ENCODE results near the gene ARNT2.
"Not testable (repeated sequence)": the region's sequence is repeated elsewhere in the genome, so short reads cannot be mapped to it uniquely, and the experiment has no call there.

The ARNT2 gene

GRCh38 chr15:80508783-80509182 is 104.6 kb downstream of the ARNT2 start:
- no peaks in the 10 kb centered on the region for H3K27me3 ChIP-seq
- peaks cover 0 to 27% (median 7%) of the 10 kb centered on the region in 11 experiments; a peak in 8 of 22 replicates for H3K36me3 ChIP-seq
- no peak overlapping the region for H3K4me3 ChIP-seq
- TF ChIP-seq Cebpa-rat (IDR thresholded peaks at IDR 0.05): no peak
- H4K20me1 ChIP-seq: no peaks in the 10 kb centered on the region
- no peak overlapping the region for H3K27ac ChIP-seq
- H3K9me3 ChIP-seq (replicated peaks in 1 of 11): peaks cover 0 to 27% (median 8%) of the 10 kb centered on the region in 11 experiments; a peak in 13 of 22 replicates
- H3K9ac ChIP-seq: no peak overlapping the region
- H3K4me1 ChIP-seq: peaks cover 7 to 38% (median 15%) of the 10 kb centered on the region in 10 experiments
- no peak overlapping the region for H3K4me2 ChIP-seq

DNA sequence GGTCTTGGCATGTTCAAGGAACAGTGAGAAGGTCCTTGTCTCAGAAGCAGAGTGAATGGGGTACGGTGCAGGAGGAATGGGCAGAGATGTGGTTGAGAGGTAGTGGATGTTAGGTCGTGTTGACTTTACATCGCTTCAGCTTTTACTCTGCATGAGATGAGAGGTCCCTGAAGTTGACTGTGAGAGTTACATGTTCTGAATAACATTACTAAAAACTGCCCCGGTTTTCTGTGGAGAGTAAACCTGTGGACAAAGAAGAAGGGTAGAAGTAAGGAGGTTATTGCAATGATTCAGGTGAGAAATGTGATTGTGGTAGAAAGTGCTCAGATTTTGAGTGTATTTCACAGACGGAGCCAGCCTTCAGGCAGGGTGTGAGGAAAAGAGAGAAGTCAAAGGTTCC is 105.6 kb downstream of the ARNT2 start:
- Histone ChIP-seq H3K9me3 (replicated peaks in 1 of 11) (peaks cover 0 to 23% (median 5%) of the 10 kb centered on the region in 11 experiments; a peak in 13 of 22 replicates), H4K20me1 (no peaks in the 10 kb centered on the region), H3K4me3 (no peak overlapping the region), H3K27me3 (no peaks in the 10 kb centered on the region), H3K4me2 (0 out of 22 replicates have a peak overlapping the region, but pooled peaks of 2 of the 11 experiments have one; percentile 0 to 6), H3K36me3 (peaks cover 0 to 24% (median 7%) of the 10 kb centered on the region in 11 experiments; a peak in 10 of 22 replicates), H3K27ac (0 out of 22 replicates have a peak overlapping the region, but pooled peaks of 1 of the 11 experiments have one; percentile 6), H3K9ac (no peak overlapping the region), H3K4me1 (peaks cover 16 to 49% (median 26%) of the 10 kb centered on the region in 10 experiments)
- TF ChIP-seq Cebpa-rat (IDR thresholded peaks at IDR 0.05): no peak

DNA sequence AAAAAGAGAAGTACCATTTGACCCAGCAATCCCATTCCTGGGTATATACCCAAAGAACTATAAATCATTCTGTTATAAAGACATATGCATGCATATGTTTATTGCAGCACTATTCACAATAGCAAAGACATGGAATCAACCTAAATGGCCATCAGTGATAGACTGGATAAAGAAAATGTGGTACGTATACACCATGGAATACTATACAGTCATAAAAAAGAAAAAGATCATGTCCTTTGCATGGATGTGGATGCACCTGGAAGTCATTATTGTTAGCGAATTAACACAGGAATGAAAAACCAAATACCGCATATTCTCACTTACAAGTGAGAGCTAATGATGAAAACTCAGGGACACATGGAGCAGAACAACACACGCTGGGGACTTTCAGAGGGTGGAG is 106.8 kb downstream of the ARNT2 start:
- H3K9ac ChIP-seq, H3K4me3 ChIP-seq, H3K4me2 ChIP-seq, H3K27me3 ChIP-seq, H4K20me1 ChIP-seq, H3K27ac ChIP-seq: not testable (repeated sequence)
- peaks cover 0 to 22% (median 8%) of the 10 kb centered on the region in 11 experiments; a peak in 10 of 22 replicates for H3K36me3 ChIP-seq
- H3K9me3 ChIP-seq (replicated peaks in 1 of 11): peaks cover 2 to 19% (median 5%) of the 10 kb centered on the region in 11 experiments; a peak in 18 of 22 replicates
- peaks cover 16 to 59% (median 28%) of the 10 kb centered on the region in 10 experiments for H3K4me1 ChIP-seq

- Histone ChIP-seq H3K36me3 (peaks cover 0 to 35% (median 8%) of the 10 kb centered on the region in 11 experiments; a peak in 11 of 22 replicates), H3K9ac (peak overlapping the region in 6 of 11 experiments; percentile 3 to 64 (median 57); a peak in 6 of 22 replicates), H3K4me1 (peaks cover 16 to 47% (median 28%) of the 10 kb centered on the region in 10 experiments), H3K4me3 (no peak overlapping the region), H3K9me3 (replicated peaks in 1 of 11) (peaks cover 9 to 30% (median 17%) of the 10 kb centered on the region in 11 experiments; a peak in 20 of 22 replicates), H4K20me1 (no peaks in the 10 kb centered on the region), H3K27ac (peak overlapping the region in 10 of 11 experiments; percentile 31 to 81 (median 74); a peak in 20 of 22 replicates), H3K4me2 (peak overlapping the region; percentile 51 to 86 (median 67); a peak in 21 of 22 replicates), H3K27me3 (no peaks in the 10 kb centered on the region)
- TF ChIP-seq Cebpa-rat (IDR thresholded peaks at IDR 0.05): no peak
Measured at GRCh38 chr15:80512726-80513660, 108.8 kb downstream of the ARNT2 start.

DNA sequence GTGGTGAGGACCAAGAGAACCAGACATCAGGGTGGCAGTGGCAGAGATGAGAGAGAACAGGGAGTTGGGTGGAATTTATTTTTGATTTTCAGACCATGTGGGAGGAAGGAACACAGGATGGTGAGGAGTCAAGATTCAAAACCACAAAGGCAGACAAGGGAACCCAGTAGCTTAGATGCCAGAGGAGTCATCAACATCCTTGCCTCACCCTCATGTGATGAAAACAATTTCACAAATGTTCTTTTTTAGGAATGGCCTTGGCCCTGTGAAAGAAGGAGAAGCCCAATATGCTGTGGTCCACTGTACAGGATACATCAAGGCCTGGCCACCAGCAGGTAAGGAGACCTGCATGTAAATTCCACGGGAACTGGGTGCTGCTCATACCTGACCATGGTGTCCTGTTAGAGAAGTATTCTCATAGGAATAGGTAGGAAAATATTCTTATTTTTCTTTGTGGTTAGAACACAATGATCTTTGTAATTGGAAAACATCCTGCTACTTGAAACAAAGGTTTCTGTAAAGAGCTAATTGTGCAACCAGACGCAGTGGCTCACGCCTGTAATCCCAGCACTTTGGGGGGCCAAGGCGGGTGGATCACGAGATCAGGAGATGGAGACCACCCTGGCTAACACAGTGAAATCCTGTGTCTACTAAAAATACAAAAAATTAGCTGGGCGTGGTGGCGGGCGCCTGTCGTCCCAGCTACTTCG is 110.0 kb downstream of the ARNT2 start:
- Histone ChIP-seq H3K4me3 (peak overlapping the region in 3 of 10 experiments; percentile 13 to 39 (median 33); a peak in 4 of 20 replicates), H3K27ac (peak overlapping the region; percentile 18 to 81 (median 73); a peak in 21 of 22 replicates)

DNA sequence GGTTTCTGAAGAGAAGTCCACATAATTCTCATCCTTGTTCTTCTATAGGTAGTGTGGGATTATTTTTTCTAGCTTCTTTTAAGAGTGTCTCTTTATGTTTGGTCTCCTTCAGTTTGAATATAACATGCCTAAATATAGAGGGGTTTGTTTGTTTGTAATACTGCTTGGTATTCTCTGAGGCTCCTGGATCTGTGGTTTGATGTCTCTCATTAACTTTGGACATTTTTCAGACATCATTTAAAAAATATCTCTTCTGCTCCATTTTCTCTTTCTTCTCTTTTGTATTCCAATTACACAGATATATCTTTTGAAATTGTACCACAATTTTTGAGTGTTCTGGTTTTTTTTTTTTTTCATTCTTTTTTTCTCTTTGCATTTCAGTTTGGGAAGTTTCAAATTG is 113.1 kb downstream of the ARNT2 start:
- no peak overlapping the region for H3K4me3 ChIP-seq
- H3K27ac ChIP-seq: no peak overlapping the region
- TF ChIP-seq Cebpa-rat (IDR thresholded peaks at IDR 0.05): no peak
- H3K4me2 ChIP-seq: no peak overlapping the region
- H3K27me3 ChIP-seq: no peaks in the 10 kb centered on the region
- H3K36me3 ChIP-seq: peaks cover 0 to 32% (median 3%) of the 10 kb centered on the region in 11 experiments; a peak in 6 of 22 replicates
- peaks cover 9 to 30% (median 16%) of the 10 kb centered on the region in 11 experiments; a peak in 20 of 22 replicates for H3K9me3 ChIP-seq (replicated peaks in 1 of 11)
- H3K4me1 ChIP-seq: peaks cover 16 to 39% (median 27%) of the 10 kb centered on the region in 10 experiments
- no peak overlapping the region for H3K9ac ChIP-seq
- H4K20me1 ChIP-seq: no peaks in the 10 kb centered on the region

More for the DNA sequence above, 110.0 kb downstream of the ARNT2 start:
- Histone ChIP-seq H3K27me3 (no peaks in the 10 kb centered on the region), H3K9ac (peak overlapping the region in 9 of 11 experiments; percentile 43 to 64 (median 56); a peak in 16 of 22 replicates), H4K20me1 (no peaks in the 10 kb centered on the region), H3K36me3 (peaks cover 0 to 33% (median 5%) of the 10 kb centered on the region in 11 experiments; a peak in 7 of 22 replicates), H3K9me3 (replicated peaks in 1 of 11) (peaks cover 9 to 35% (median 17%) of the 10 kb centered on the region in 11 experiments; a peak in 20 of 22 replicates), H3K4me1 (peaks cover 16 to 47% (median 28%) of the 10 kb centered on the region in 10 experiments), H3K4me2 (peak overlapping the region; percentile 51 to 86 (median 67))
- peak in 1 of 11 experiments; percentile 15; a peak in 1 of 22 replicates for TF ChIP-seq Cebpa-rat (IDR thresholded peaks at IDR 0.05)

DNA sequence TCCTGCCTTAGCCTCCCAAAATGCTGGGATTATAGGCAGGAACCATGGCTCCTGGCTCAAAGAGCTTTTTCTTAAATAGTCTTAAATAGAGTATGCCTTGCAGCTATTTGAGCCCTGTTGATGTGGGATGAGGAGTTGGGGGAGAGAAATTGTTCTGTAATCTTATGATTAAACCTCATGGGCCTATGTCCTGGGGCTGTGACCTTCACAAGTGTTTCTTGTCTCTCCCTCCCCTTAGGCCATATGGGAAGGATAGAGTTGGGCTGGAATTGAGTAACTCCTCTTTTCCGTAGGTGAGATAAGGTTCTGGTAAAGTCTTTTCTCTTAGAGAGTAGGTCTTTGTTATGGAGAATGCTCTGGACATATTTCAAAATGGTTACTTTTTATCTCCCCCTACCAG is 114.3 kb downstream of the ARNT2 start:
- Histone ChIP-seq H4K20me1 (no peaks in the 10 kb centered on the region), H3K4me2 (peak overlapping the region in 1 of 11 experiments; percentile 18; a peak in 1 of 22 replicates), H3K4me3 (no peak overlapping the region), H3K4me1 (peaks cover 12 to 27% (median 15%) of the 10 kb centered on the region in 10 experiments), H3K9me3 (replicated peaks in 1 of 11) (peaks cover 9 to 30% (median 16%) of the 10 kb centered on the region in 11 experiments; a peak in 20 of 22 replicates), H3K36me3 (peaks cover 0 to 40% (median 3%) of the 10 kb centered on the region in 11 experiments; a peak in 6 of 22 replicates), H3K9ac (no peak overlapping the region), H3K27ac (no peak overlapping the region), H3K27me3 (no peaks in the 10 kb centered on the region)
- no peak for TF ChIP-seq Cebpa-rat (IDR thresholded peaks at IDR 0.05)

DNA sequence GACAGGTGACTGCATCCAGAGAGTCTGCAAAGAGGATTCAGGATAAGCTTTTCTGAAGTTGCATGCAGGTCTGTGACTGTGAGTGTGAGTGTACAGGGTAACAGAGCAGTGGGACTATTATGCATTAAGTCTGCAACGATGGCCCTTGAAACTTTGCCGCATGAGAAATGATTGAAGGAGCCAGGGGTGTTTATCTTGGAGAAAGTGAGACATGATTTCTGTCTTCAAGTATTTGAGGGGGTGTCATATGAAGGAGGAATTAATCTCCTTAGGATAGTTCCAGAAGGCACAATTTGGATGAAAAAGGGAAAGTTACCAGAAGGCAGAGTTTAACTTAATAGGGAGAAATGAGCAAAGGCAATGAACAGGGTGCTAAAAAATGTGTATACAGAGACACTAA is 119.6 kb downstream of the ARNT2 start:
- Histone ChIP-seq H3K27ac (no peak overlapping the region), H3K4me3 (no peak overlapping the region), H3K4me2 (no peak overlapping the region), H3K9me3 (replicated peaks in 1 of 11) (no peaks in the 10 kb centered on the region), H3K27me3 (no peaks in the 10 kb centered on the region), H4K20me1 (no peaks in the 10 kb centered on the region), H3K9ac (no peak overlapping the region), H3K36me3 (peaks cover 0 to 37% (median 0%) of the 10 kb centered on the region in 11 experiments; a peak in 5 of 22 replicates), H3K4me1 (peaks cover 0 to 13% (median 0%) of the 10 kb centered on the region in 10 experiments; a peak in 2 of 20 replicates)
- TF ChIP-seq Cebpa-rat (IDR thresholded peaks at IDR 0.05): no peak

Data from BLaER1 treated with 17β-estradiol and CSF1 and Interleukin-3, amounts not matched to agents 10 nM and 100 nM (cell line).